HL-60 (cell line): ENCODE results near the gene SLC7A7.
"Not testable (repeated sequence)": the region's sequence is repeated elsewhere in the genome, so short reads cannot be mapped to it uniquely, and the experiment has no call there.

Experiments used
- DNase-seq, 2 experiments: peaks; one replicate each; pipeline ENCODE4 v3.0.0-alpha.2; 2010 to 2020; ENCODE audit warnings: low read depth in 1 of 2, low spot score in 1 of 2
- H3K27ac ChIP-seq: fragments of 250-450 bp; sonication (Bioruptor Pico); replicated peaks from 2 replicates; pipeline ENCODE4 v1.5.1; 2020; ENCODE audit warnings: mild to moderate bottlenecking, moderate library complexity
- H3K27me3 ChIP-seq: fragments of 250-450 bp; sonication (Bioruptor Pico); 2 replicates; pipeline ENCODE4 v1.5.1; 2021; ENCODE audit warnings: mild to moderate bottlenecking, moderate library complexity; ENCODE audit not compliant: insufficient read depth, poor library complexity, severe bottlenecking
- H3K4me3 ChIP-seq: replicated peaks from 2 replicates; pipeline ENCODE4 v1.5.1; 2011; ENCODE audit warnings: mild to moderate bottlenecking, control low read depth, low read length; ENCODE audit not compliant: insufficient read depth
- GABPA ChIP-seq: IDR thresholded peaks from 2 replicates; pipeline ENCODE4 v1.6.1; 2012; ENCODE audit warnings: low read depth
- POLR2AphosphoS5 ChIP-seq: IDR thresholded peaks from 2 replicates; pipeline ENCODE4 v1.6.1; 2012; ENCODE audit warnings: low read depth
- REST ChIP-seq: IDR thresholded peaks from 2 replicates; pipeline ENCODE4 v1.6.1; 2012; ENCODE audit warnings: low read depth; ENCODE audit not compliant: insufficient replicate concordance
- SPI1 ChIP-seq: IDR thresholded peaks from 2 replicates; pipeline ENCODE4 v1.6.1; 2012; ENCODE audit warnings: low read depth, mild to moderate bottlenecking, borderline replicate concordance
- TF ChIP-seq, protein P1 (sequence below): IDR thresholded peaks from one replicate; pipeline ENCODE4 v1.5.1; 2011; ENCODE audit warnings: low read length, control low read depth, inconsistent platforms; ENCODE audit not compliant: insufficient read depth

SLC7A7 gene

DNA sequence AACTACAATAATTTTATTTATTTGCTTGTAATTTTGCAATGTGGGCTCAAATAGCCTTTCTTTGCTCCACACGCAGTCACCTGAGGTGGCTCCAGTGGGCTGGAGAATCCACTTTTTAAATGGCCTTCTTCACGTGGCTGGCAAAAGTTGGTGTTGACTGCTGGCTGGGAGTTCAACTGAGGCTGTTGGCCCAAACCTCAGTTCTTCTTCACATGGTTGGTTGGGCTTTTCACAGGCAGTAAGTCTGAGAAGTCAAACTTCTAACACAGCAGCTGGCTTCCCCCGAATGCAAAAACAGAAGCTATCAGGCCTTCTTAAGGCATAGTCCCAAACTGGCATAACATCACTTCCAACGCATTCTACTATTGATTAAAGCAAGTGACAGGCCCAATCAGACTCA lies 50.9 kb downstream of the SLC7A7 start:
- H3K4me3 ChIP-seq, result no peak overlapping the region
- TF ChIP-seq SPI1 (no peak), REST (no peak), GABPA (no peak), POLR2AphosphoS5 (no peak)
- TF ChIP-seq, protein P1, sequence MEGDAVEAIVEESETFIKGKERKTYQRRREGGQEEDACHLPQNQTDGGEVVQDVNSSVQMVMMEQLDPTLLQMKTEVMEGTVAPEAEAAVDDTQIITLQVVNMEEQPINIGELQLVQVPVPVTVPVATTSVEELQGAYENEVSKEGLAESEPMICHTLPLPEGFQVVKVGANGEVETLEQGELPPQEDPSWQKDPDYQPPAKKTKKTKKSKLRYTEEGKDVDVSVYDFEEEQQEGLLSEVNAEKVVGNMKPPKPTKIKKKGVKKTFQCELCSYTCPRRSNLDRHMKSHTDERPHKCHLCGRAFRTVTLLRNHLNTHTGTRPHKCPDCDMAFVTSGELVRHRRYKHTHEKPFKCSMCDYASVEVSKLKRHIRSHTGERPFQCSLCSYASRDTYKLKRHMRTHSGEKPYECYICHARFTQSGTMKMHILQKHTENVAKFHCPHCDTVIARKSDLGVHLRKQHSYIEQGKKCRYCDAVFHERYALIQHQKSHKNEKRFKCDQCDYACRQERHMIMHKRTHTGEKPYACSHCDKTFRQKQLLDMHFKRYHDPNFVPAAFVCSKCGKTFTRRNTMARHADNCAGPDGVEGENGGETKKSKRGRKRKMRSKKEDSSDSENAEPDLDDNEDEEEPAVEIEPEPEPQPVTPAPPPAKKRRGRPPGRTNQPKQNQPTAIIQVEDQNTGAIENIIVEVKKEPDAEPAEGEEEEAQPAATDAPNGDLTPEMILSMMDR, result no peak
- no peak overlapping the region for H3K27ac ChIP-seq
- H3K27me3 ChIP-seq, result no peaks in the 10 kb centered on the region
- DNase-seq, result no peak

DNA sequence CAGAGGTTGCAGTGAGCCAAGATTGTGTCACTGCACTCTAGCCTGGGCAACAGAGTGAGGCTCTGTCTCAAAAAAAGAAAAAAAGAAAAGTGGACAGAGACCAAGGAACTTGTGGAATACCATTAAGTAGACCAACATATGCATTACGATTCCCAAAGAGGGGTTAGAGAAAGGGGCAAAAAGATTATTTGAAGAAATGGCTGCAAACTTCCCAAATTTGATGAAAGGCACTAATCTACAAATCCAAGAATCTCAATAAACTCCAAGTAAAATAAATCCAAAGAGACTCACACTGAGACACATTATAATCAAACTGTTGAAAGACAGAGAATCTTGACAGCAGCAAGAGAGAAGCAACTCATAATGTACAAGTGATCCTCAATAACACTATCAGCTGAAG lies 53.5 kb downstream of the SLC7A7 start:
- Histone ChIP-seq H3K27ac (no peak overlapping the region), H3K27me3 (no peaks in the 10 kb centered on the region), H3K4me3 (no peak overlapping the region)
- DNase-seq, result no peak
- no peak for TF ChIP-seq SPI1
- TF ChIP-seq POLR2AphosphoS5, result no peak
- TF ChIP-seq REST, result no peak
- TF ChIP-seq GABPA, result no peak
- TF ChIP-seq, protein P1, result no peak

GRCh38 chr14:22757972-22758650 lies 57.1 kb downstream of the SLC7A7 start:
- H3K27ac ChIP-seq, DNase-seq, H3K4me3 ChIP-seq, H3K27me3 ChIP-seq: not testable (repeated sequence)

DNA sequence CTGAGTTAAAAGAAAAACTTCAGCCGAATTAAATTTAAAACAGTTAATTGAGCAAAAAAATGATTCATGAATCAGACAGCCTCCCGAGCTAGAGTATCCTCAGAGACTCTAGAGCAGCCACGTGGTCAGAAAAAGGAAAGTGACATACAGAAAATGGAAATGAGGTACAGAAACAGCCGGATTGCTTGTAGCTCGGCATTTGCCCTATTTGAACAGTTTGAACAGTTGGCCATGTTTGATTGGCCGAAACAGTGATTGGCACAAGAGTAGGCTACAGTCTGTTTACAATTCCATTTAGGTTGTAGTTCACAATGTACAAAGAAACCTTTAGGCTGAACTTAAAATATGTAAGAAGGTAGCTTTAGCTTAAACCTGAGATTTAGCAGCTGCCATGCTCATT lies 61.6 kb downstream of the SLC7A7 start:
- Histone ChIP-seq H3K27me3 (no peaks in the 10 kb centered on the region), H3K27ac (no peak overlapping the region), H3K4me3 (no peak overlapping the region)
- DNase-seq, result no peak
- TF ChIP-seq POLR2AphosphoS5 (no peak), REST (no peak), GABPA (no peak), SPI1 (no peak)
- TF ChIP-seq, protein P1, result no peak
